ENCODE measurements around the gene CAMK1D. TPM values are rescaled to one million over a fixed set of nuclear protein-coding genes. Genes with fewer than 3 reads are reported as not detected.

CAMK1D gene
- total RNA-seq, 6 experiments from 2014 or later = 0.34 to 1.4 (median 0.43) TPM

DNA sequence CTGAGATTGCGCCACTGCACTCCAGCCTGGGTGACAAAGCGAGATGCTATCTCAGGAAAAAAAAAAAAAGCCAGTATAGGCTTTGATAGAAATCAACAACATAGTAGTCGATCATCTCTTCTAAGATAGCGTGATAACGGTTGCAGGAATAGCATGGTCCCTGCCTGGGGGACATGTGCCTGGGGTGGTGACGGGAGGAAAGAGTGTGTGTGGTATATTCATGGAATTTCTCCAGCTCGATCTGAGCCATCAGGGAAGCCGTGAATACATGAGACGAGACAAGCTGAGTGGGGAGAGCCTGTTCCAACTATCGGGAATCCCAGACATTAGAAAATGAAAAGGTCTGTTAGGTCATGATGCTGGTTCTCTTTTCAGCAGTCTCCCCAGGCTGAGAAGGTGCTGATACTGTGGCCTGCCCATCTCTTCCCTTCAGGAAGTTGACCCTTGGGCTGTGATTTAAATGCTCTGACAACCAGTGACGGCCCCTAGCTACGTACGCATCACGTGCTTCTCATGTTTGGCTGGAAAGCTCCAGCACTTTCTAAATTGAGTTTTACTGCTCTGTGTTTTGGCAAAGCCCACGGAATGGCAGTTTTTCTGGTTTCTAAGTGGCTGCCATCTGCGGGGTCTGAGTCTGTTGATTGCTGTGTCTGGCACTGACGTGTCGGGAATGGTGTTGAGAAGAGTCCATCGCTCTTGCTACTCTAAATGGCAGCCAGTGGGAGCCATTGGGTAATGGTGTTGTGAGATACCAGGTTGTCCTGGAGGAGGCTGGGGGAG is 422.8 kb downstream of the CAMK1D start:
- TF ChIP-seq, protein P1, sequence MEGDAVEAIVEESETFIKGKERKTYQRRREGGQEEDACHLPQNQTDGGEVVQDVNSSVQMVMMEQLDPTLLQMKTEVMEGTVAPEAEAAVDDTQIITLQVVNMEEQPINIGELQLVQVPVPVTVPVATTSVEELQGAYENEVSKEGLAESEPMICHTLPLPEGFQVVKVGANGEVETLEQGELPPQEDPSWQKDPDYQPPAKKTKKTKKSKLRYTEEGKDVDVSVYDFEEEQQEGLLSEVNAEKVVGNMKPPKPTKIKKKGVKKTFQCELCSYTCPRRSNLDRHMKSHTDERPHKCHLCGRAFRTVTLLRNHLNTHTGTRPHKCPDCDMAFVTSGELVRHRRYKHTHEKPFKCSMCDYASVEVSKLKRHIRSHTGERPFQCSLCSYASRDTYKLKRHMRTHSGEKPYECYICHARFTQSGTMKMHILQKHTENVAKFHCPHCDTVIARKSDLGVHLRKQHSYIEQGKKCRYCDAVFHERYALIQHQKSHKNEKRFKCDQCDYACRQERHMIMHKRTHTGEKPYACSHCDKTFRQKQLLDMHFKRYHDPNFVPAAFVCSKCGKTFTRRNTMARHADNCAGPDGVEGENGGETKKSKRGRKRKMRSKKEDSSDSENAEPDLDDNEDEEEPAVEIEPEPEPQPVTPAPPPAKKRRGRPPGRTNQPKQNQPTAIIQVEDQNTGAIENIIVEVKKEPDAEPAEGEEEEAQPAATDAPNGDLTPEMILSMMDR (IDR thresholded peaks at IDR 0.05) = no peak
- peaks cover 17% of the 10 kb centered on the region; the same call in 1 of the 2 replicates for H3K9me3 Mint-ChIP-seq
- H3K4me1 Mint-ChIP-seq (ENCODE audit: low read depth) = peaks cover 6% of the 10 kb centered on the region
- no peak overlapping the region for H3K27ac Mint-ChIP-seq
- no peak for DNase-seq
- no peaks in the 10 kb centered on the region; the same call in 1 of the 2 replicates for H3K27me3 Mint-ChIP-seq (ENCODE audit: insufficient read depth)
- H3K4me3 Mint-ChIP-seq = no peak overlapping the region
- 0 out of 2 replicates have a peak, but pooled peaks cover 5% of the 10 kb centered on the region for H3K36me3 Mint-ChIP-seq (ENCODE audit: low read depth)

DNA sequence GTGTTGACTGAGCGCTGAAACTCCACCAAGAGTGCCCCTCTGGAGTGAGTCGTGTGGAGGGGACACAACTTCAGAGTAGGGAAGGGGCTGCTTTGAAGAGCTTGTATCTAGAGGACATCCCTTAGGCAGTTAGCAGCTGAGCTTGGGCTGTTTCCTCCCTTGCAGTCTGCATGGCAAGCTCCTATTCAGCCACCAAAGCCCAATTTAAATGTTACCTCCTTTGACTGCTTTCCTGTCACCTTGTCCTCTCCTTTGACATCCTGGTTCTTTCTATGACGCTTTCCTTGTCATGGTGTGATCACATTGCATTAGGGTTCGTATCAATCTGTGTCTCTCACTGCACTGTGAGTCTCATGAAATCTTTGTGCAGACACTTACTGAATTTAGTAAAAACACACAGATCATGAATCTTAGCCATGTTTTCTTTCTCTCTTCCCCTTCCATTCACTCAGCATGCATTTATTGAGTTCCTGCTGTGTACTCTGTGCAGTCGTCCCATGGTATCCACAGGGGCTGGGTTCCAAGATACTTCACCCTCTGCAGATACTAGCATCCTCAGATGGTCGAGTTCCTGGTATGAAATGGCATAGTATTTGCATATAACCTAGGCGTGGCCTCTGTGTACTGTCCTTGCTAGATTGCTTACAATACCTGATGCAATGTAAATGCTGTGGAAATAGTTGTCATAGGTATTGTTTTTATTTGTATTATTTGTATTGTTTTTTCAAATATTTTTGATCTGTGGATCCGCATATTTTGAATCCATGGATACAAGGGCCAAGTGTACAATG is 423.6 kb downstream of the CAMK1D start:
- Mint-ChIP-seq H3K36me3 (ENCODE audit: low read depth) (0 out of 2 replicates have a peak, but pooled peaks cover 5% of the 10 kb centered on the region), H3K27me3 (ENCODE audit: insufficient read depth) (no peaks in the 10 kb centered on the region; the same call in 1 of the 2 replicates), H3K9me3 (peaks cover 17% of the 10 kb centered on the region; the same call in 1 of the 2 replicates), H3K4me3 (no peak overlapping the region), H3K27ac (no peak overlapping the region), H3K4me1 (ENCODE audit: low read depth) (peaks cover 6% of the 10 kb centered on the region)
- TF ChIP-seq, protein P1 (IDR thresholded peaks at IDR 0.05) = no peak
- DNase-seq = no peak

DNA sequence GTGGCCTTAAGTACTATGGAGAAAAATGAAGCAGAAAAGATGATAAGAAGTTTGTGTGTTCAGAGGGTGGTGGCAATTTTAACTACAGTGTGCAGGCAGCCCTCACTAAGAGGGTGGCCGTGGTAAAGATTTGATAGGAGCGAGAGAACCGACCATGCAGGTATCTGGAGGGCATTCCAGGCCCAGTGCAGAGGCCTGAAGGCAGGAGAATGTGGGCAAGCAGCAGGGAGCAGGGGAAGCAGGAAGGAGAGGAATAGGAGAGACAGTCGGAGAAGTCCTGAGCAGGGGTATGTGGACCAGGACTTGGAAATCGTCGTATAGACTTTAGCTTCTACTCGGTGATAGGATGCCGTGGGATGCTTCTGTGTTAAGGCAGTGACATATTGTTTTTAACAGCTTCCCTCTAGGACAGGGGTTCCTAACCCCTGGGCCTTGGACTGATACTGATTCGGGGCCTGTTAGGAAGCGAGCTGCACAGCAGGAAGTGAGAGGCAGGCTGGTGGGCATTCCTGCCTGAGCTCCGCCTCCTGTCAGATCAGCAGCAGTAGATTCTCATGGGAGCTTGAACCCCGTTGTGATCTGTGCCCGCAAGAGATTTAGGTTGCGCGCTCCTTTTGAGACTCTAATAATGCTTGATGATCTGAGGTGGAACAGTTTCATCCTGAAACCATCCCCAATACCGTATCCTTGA is 425.0 kb downstream of the CAMK1D start:
- Mint-ChIP-seq H3K4me1 (ENCODE audit: low read depth) (no peaks in the 10 kb centered on the region), H3K9me3 (peaks cover 17% of the 10 kb centered on the region; the same call in 1 of the 2 replicates), H3K27me3 (ENCODE audit: insufficient read depth) (peaks cover 4% of the 10 kb centered on the region; the same call in 1 of the 2 replicates), H3K27ac (no peak overlapping the region), H3K36me3 (ENCODE audit: low read depth) (0 out of 2 replicates have a peak, but pooled peaks cover 5% of the 10 kb centered on the region), H3K4me3 (no peak overlapping the region)
- DNase-seq = no peak
- TF ChIP-seq, protein P1 (IDR thresholded peaks at IDR 0.05) = no peak

DNA sequence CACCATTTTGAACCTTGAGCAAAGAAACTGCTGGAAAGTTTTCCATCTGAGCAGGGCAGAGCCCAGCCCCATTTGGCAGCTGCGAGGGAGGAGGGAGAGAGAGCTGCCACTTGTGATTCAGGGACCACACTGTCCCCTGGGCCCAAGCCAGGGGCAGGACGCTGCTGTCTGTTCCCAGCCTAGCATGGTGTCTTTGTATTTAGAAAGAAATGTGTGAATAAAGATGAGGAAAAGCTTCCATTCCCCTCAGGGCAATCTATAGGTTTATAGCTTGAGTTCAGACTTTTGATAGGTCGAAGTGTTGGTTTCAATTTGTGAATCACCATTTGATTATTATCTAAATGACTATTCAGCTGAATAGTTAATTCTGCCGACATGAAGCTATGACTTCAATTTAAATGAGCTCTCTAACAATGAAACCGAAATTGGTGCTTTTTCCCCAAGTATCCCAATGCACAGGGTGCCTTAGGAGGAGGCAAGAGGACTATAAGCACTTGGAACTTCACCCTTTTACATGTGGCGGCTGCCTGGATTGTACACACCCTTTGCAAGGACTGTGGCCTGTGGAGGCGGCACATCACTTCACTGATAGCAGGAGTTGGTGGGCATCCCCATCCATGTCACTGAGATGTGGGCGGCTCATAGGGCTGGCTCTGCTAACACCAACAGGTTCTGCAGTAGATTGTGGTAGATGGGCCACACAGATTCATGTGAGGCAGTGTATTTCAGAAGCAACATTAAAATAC is 428.7 kb downstream of the CAMK1D start:
- H3K36me3 Mint-ChIP-seq (ENCODE audit: low read depth) = 0 out of 2 replicates have a peak, but pooled peaks cover 5% of the 10 kb centered on the region
- H3K4me1 Mint-ChIP-seq (ENCODE audit: low read depth) = no peaks in the 10 kb centered on the region
- no peak overlapping the region for H3K27ac Mint-ChIP-seq
- H3K9me3 Mint-ChIP-seq = peaks cover 8% of the 10 kb centered on the region; the same call in 1 of the 2 replicates
- H3K4me3 Mint-ChIP-seq = no peak overlapping the region
- DNase-seq = no peak
- TF ChIP-seq, protein P1 (IDR thresholded peaks at IDR 0.05) = no peak
- H3K27me3 Mint-ChIP-seq (ENCODE audit: insufficient read depth) = peaks cover 7% of the 10 kb centered on the region
